GM18951 (cell line): ENCODE measurements around the gene PXDC1.
"Not testable (repeated sequence)": the region's sequence is repeated elsewhere in the genome, so short reads cannot be mapped to it uniquely, and the experiment has no call there.

Experiments used
- POLR2A ChIP-seq: IDR thresholded peaks from 4 replicates; pipeline ENCODE4 v1.6.1; 2011; ENCODE audit warnings: mild to moderate bottlenecking; ENCODE audit not compliant: insufficient read length, insufficient read depth; ENCODE audit errors: extremely low read depth
- in situ Hi-C: fragments of 300-500 bp; cut with MboI; formaldehyde crosslinking; loops from one replicate; pipeline ENCODE4 v1.12.0; 2022; ENCODE audit warnings: low sequenced_read_pairs, mixed read lengths, inconsistent platforms; ENCODE audit not compliant: unreplicated experiment

PXDC1 gene

DNA sequence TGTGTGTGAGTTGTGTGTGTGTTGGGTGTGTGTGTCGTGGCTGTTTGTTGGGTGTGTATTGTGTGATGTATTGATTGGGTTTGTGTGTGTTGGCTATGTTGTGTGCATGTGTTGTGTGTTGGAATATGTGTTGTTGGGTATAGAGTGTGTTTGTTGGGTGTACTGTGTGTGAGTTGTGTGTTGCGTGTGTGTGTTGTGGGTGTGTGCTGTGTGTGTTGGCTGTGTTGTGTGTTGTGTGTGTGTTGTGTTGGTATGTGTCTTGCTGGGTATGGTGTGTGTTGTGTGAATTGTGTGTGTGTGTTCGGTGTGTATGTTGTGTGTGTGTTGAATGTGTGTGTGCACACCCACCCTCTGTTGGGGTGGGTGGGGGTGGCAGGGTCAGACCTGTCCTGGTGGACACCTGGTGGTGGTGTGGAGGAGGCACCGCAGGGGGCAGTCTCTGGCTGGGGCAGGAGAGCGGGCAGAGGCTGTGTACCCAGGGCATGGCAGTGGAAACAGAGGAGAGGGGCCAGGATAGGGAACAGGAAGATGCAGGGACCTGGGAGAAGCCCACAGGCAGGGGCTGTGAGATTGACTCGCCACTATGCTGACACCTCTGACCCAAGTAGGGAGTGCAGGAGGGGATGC, 25.5 kb upstream of the PXDC1 start:
- TF ChIP-seq POLR2A, result no peak
- in situ Hi-C loops, result no loop called here

DNA sequence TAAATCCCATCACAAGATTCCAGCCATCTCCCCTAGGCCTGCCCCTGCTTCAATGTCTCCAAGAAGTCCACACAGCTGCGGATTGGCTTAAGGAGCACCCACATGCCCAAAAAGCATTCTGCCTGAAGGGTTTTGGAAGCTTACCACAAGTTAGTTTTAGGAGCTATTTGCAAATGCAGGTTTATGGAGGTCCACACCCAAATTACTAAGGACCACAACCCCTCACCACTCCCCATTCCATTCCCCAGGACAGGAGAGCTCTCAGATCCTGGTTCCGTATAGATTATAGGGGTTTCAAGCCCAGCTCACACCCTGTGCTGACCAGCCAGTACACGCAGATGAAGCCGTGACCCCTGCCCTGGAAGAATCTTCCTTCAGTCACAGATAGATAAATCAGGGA, 24.3 kb upstream of the PXDC1 start:
- no peak for TF ChIP-seq POLR2A
- in situ Hi-C loops, result no loop called here

DNA sequence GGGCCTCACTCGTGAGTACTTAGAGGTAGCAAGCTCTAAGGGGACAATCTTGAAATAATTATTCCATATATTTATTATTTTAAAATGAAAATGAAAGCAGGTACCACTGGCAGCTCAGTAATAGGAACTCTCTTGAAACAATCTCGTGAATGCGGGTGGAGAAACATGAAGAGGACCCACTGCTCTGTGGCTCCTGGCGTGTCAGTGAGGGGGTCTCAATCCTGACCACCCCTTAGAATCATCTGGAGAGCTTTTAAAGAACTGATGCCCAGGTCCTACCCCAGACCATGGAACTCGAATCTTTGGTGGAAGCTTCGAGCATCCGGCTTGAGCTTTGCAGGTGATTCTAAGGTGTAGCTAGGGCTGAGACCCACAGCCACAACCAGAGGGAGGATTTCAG, 23.9 kb upstream of the PXDC1 start:
- no peak for TF ChIP-seq POLR2A
- in situ Hi-C loops, result no loop called here

DNA sequence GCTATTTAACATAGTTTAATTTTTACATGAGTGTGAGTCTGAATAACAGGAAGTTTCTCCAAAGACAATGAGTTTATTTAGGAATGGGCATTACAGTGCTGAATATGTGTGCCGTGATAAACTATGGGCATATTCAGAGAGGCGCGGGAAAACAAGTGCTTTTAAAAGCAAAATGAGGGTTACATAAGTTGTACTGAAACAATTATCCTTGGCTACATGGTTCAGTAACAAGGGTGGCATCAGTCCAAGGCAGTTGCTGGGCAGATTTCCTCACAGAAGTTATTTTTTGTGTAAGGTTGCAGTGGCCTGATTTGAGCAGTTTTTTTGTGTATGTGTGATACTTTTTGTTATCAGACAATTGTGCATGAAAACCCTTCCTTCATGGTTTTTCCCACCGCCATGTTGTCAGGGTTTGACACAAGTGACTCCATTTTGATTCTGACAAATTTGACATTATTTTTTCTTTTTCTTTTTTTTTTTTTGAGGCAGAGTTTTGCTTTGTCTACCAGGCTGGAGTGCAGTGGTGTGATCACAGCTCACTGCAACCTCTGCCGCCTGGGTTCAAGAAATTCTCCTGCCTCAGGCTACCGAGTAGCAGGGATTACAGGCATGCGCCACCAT, 22.3 kb upstream of the PXDC1 start:
- in situ Hi-C loops, result no loop called here
- TF ChIP-seq POLR2A, result no peak

DNA sequence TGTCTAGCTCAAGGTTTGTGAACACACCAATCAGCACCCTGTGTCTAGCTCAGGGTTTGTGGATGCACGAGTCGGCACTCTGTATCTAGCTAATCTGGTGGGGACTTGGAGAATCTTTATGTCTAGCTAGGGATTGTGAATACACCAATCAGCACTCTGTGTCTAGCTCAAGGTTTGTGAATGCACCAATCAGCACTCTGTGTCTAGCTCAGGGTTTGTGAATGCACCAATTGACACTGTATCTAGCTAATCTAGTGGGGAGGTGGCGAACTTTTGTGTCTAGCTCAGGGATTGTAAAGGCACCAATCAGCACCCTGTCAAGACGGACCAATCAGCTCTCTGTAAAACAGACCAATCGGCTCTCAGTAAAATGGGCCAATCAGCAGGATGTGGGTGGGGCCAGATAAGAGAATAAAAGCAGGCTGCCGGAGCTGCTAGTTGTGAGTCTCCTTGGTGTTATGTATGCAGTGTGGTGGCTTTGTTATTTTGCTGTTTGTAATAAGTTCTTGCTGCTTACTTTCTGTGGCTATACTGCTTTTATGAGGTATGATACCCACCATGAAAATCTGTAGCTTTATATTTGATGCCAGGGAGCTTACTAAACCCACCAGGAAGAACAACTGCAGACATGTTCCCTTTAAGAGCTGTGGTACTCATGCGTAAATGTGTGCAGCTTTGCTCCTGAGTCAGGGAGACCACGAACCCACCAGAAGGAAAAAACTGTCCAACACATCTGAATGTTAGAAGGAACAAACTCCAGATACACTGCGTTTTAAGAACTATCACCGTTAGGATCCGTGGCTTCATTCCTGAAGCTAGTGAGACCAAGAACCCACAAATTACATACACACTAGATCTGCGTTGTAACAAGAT, 20.9 kb upstream of the PXDC1 start:
- in situ Hi-C loops, result not testable (repeated sequence)

DNA sequence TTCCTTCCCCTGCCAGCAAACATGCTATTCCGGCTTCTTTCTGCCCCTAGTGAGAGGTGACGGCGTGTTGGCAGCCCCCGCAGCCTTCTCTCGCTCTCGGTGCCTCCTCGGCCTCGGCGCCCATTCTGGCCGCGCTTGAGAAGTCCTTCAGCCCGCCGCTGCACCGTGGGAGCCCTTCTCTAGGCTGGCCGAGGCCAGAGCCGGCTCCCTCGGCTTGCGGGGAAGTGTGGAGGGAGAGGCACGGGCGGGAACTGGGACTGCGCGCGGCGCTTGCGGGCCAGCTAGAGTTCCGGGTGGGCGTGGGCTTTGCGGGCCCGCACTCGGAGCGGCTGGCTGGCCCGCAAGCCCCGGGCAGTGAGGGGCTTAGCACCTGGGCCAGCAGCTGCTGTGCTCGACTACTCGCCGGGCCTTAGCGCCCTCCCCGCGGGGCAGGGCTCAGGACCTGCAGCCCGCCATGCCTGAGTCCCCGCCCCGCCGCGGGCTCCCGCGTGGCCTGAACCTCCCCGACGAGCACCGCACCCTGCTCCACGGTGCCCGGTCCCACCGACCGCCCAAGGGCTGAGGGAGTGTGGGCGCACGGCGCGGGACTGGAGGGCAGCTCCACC, 20.0 kb upstream of the PXDC1 start:
- in situ Hi-C loops, result no loop called here
- TF ChIP-seq POLR2A, result no peak

DNA sequence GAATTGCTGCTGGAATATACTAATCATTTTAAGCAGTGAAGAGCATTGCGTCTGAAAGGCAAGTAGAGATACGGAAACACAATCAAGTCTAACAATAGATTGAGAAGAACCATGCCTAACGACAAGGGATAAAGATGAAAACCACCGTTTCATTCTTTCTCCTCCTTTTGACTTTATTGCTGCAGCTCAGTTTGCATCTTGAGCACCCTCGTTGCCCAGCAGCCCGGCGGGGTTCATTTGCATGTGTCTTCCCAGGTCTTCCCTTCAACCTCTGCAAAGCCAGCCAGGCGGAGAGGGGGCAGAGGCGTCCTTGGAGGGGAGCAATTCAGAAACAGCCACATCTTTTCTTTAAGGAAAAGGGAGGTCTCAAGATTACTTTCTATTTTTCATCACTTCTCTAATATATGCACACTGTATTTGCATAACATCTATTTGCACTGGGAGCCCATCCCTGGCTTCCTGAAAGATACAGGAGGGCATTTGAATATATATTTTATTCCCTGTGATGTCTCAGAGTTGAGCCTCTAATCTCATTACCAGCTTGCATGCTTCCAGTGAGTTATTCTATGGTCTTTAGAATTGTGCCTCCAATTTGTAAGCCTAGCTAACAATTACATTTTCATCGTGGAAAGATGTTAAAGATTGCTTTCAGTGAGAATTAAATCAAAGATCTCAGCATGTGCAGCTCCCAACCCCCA, 18.7 kb upstream of the PXDC1 start:
- TF ChIP-seq POLR2A, result no peak
- in situ Hi-C loops, result no loop called here

DNA sequence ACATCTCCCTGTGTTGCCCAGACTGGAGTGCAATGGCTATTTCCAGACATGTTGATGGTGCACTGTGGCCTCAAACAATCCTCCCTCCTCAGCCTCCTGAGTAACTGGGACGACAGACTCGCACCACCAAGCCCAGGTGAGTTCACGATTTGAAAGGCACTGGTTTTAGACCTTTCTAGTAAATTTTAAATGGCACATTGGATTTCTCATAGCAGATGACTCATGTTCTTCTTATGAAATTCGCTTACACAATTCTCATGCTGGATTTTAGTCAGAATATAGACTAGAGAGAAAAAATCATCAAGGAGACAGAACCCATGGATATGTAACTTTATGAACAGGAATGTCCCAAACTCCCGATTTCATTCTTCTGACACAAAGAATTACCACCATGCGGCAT, 18.1 kb upstream of the PXDC1 start:
- in situ Hi-C loops, result no loop called here
- no peak for TF ChIP-seq POLR2A

DNA sequence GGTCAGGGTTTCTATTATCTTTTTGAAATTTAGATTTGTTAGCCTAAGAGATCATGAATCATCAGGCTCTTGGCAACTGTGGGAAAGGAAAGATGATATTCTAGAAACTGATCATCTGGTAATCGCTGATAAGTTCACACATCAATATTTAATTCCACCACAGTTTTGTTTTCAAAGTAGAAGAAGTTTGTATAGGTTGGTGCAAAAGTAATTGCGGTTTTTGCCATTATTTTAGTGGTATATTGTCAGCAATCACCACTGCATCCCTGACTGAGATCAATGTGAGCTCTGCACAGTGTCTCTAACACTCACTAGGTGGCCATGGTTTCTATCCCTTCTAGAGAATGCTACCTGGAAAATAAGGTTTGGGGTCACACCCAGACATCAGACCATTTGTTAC, 17.0 kb upstream of the PXDC1 start:
- in situ Hi-C loops, result no loop called here
- no peak for TF ChIP-seq POLR2A

DNA sequence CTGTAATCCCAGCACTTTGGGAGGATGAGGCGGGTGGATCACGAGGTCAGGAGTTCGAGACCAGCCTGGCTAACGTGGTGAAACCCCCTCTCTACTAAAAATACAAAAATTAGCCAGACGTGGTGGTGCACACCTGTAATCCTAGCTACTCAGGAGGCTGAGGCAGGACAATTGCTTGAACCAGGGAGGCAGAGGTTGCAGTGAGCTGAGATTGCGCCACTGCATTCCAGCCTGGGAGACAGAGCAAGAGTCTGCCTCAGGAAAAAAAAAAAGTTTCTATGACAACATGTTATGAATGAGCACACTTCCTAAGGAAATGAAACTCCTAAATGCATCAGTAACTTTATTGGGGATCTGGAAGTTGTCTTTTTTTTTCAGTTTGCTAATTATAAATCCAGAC, 16.0 kb upstream of the PXDC1 start:
- in situ Hi-C loops, result not testable (repeated sequence)

DNA sequence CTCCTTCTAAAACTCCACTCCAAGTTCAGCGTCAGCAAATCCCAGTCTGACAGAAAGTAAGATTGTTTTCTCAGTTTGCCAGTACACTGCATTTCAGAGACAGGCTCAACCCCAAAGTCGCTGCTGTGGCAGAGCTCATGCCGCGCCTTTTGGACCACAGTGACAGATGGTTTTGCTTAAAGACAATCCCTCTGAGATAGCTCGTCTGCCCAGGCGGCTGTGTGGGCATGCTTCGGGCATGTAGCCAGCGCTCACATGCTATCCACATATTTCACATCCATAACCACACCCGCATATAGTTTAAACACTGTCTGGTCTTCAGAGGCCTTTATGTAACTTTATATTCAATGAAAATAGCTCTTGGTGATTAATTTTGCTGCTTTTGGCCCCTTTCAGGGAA, 14.7 kb upstream of the PXDC1 start:
- no peak for TF ChIP-seq POLR2A
- in situ Hi-C loops, result no loop called here

DNA sequence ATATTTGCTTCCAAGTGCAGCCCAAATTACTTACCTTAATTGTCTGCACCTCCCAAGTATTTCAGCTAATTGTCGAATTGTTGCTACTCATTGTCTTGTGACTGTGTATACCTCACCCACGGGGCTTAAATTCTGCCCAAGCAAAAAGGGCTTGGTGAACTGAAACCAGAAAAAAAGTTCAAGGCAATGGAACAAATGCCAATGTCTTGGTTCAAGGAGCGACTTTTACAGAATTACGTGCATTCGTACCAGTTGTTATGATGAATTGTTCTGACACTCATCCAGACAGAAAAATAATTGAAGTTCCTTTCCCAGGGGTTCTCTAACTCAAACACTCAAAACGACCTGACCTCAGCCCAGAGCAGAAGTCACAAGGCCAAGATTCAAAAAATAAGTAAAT, 13.9 kb upstream of the PXDC1 start:
- in situ Hi-C loops, result no loop called here
- no peak for TF ChIP-seq POLR2A

DNA sequence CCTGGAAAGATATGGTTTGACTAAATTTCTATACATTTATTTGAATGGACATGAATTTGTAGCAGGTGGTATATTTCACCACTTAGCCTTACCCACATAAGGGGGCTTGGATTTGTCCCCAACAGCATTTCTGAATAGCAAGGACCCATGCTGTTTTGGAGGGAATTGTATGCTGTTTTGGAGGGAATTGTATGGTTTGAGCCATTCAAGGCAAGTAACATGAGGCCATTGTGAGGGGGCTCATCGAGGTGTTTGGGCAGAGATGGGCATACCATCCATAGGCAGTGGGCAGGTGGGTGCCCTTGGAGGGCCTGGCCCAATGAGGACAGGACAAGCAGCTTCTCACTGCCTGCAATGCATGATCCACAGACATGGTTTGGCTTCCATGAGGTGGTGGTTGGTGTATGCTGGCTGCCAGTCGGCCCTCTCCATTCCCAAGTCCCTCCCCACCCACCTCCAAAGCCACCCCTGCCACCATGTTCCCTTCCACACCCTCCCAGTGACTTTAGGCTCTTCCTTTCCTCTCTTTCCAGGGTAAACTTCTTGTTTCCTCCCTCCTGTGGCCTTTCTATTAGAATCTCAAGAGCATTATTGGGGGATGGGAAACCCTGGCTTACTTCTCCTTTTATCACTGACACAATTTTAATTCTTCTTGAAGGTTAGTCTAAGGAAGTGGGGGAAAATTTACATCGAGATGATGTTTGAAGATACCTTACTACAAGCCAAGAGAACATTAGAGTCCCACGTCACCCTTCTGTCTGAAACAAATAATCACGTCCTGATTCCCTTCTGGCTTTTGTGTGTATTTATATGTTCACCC, 13.2 kb upstream of the PXDC1 start:
- TF ChIP-seq POLR2A, result no peak
- in situ Hi-C loops, result no loop called here

DNA sequence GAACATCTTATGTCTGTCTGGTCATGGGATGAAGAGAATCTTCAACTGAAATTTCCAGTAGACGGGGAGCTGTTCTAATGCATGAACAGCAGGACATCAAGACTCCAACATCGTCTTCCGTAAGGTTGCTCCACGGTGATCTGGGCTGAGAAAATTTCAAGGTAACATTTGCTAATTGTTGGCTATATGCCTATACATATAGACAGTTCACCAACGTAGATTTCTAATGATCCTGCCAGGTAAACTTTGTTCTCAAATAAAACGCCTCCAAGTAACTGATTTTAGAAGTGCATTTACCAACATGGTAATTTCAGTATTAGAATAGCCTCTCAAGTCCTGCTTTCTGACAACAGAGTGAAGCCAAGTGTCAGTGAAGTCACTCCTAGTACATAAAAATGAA, 11.3 kb upstream of the PXDC1 start:
- in situ Hi-C loops, result no loop called here
- TF ChIP-seq POLR2A, result no peak
